T-helper 1 cell (primary cell): ENCODE data around the gene LIMA1.
"Not testable (repeated sequence)": the region's sequence is repeated elsewhere in the genome, so short reads cannot be mapped to it uniquely, and the experiment has no call there.

Source experiments
- DNase-seq, 5 donors: peaks; one replicate each; pipeline ENCODE4 v3.0.0-alpha.2; 2012 to 2020
- total RNA-seq, 4 donors: gene quantifications; one replicate each; lab custom pipeline; 2026; lab: John Stamatoyannopoulos, UW

LIMA1 gene
- 20.3 to 45.0 (median 36.3) reads per million in 4 donors for total RNA-seq

GRCh38 chr12:50283229-50283923 lies at the start of gene LIMA1:
LIMA1 (minus strand) TSS chr12:50283520; CDS start chr12:50248751, 34,769 bp downstream.
- peak; percentile 87 to 94 (median 91) for DNase-seq

GRCh38 chr12:50331745-50332144 lies 48.4 kb upstream of the LIMA1 start:
- DNase-seq = no peak

- DNase-seq = not testable (repeated sequence)
These were observed 45.3 kb upstream of the LIMA1 start for GRCh38 chr12:50328664-50329063.

- DNase-seq = no peak
These were observed 43.4 kb upstream of the LIMA1 start for GRCh38 chr12:50326590-50327284.

- no peak for DNase-seq
These were observed 42.6 kb upstream of the LIMA1 start for GRCh38 chr12:50325890-50326391.

- DNase-seq = not testable (repeated sequence)
These were observed 41.5 kb upstream of the LIMA1 start for GRCh38 chr12:50324770-50325169.

GRCh38 chr12:50324077-50324476 lies 40.8 kb upstream of the LIMA1 start:
- DNase-seq = not testable (repeated sequence)

- no peak for DNase-seq
These were observed 38.9 kb upstream of the LIMA1 start for GRCh38 chr12:50322206-50322605.

- no peak for DNase-seq
These were observed 33.9 kb upstream of the LIMA1 start for GRCh38 chr12:50317203-50317602.

GRCh38 chr12:50315803-50316202 lies 32.5 kb upstream of the LIMA1 start:
- DNase-seq = no peak

- no peak for DNase-seq
These were observed 31.5 kb upstream of the LIMA1 start for GRCh38 chr12:50314636-50315312.

- not testable (repeated sequence) for DNase-seq
These were observed 30.7 kb upstream of the LIMA1 start for GRCh38 chr12:50313971-50314370.

GRCh38 chr12:50313256-50313931 lies 30.1 kb upstream of the LIMA1 start:
- no peak for DNase-seq

GRCh38 chr12:50311858-50312609 lies 28.7 kb upstream of the LIMA1 start:
- DNase-seq = not testable (repeated sequence)

GRCh38 chr12:50309950-50310349 lies 26.6 kb upstream of the LIMA1 start:
- DNase-seq = no peak

- DNase-seq = no peak
These were observed 19.4 kb upstream of the LIMA1 start for GRCh38 chr12:50302686-50303085.

GRCh38 chr12:50297996-50298395 lies 14.7 kb upstream of the LIMA1 start:
- DNase-seq = no peak

- no peak for DNase-seq
These were observed 13.7 kb upstream of the LIMA1 start for GRCh38 chr12:50297027-50297426.

- DNase-seq = no peak
These were observed 13.2 kb upstream of the LIMA1 start for GRCh38 chr12:50296554-50296953.

- no peak for DNase-seq
These were observed 8.1 kb upstream of the LIMA1 start for GRCh38 chr12:50291377-50291776.

GRCh38 chr12:50290692-50291091 lies 7.4 kb upstream of the LIMA1 start:
- not testable (repeated sequence) for DNase-seq

- DNase-seq = no peak
These were observed 4.0 kb upstream of the LIMA1 start for GRCh38 chr12:50287271-50287670.
